Common myeloid progenitor, CD34-positive (primary cell): ENCODE results near the gene ZIC1.

Source experiments
- CTCF ChIA-PET: fragments of 350-600 bp; sonication (Branson Sonifier 250); formaldehyde crosslinking; loops from one replicate; lab custom pipeline; 2021; ENCODE audit warnings: antibody characterized with exemption; lab: Charles Lee
- POLR2A ChIA-PET: fragments of 350-600 bp; sonication (Branson Sonifier 250); formaldehyde crosslinking; loops from one replicate; lab custom pipeline; 2021; ENCODE audit warnings: antibody characterized with exemption; lab: Charles Lee
- DNase-seq, 3 donors: peaks; one replicate each; pipeline versions ENCODE4 v3.0.0 to v3.0.0-alpha.2; 2013
- H3K27ac ChIP-seq, 2 experiments: 1 replicate in 1 of 2; 2 replicates in 1 of 2; pipeline ENCODE4 v1.7.0; 2013; ENCODE audit warnings: inconsistent platforms in 2 of 2, low read length in 2 of 2, mild to moderate bottlenecking in 2 of 2, low read depth in 1 of 2, moderate library complexity in 1 of 2; ENCODE audit not compliant: severe bottlenecking in 2 of 2, insufficient read depth in 1 of 2, poor library complexity in 1 of 2
- H3K27me3 ChIP-seq, 5 experiments: replicated peaks in 2 of 5; 1 replicate in 3 of 5; 2 replicates in 2 of 5; pipeline versions ENCODE4 v1.6.1 to v1.7.0; 2013; ENCODE audit warnings: low read length in 4 of 5, mild to moderate bottlenecking in 2 of 5, moderate library complexity in 2 of 5, inconsistent platforms in 1 of 5; ENCODE audit not compliant: insufficient read depth in 5 of 5, control insufficient read depth in 4 of 5
- H3K36me3 ChIP-seq, 4 experiments: 1 replicate in 2 of 4; 2 replicates in 2 of 4; pipeline versions ENCODE4 v1.6.1 to v1.7.0; 2013; ENCODE audit warnings: low read length in 3 of 4, control low read depth in 1 of 4, mild to moderate bottlenecking in 1 of 4; ENCODE audit not compliant: control insufficient read depth in 4 of 4, insufficient read depth in 4 of 4
- H3K4me1 ChIP-seq, 4 experiments: 1 replicate in 3 of 4; 2 replicates in 1 of 4; pipeline versions ENCODE4 v1.6.1 to v1.7.1; 2013; ENCODE audit warnings: low read length in 3 of 4, mild to moderate bottlenecking in 3 of 4, control low read depth in 1 of 4, inconsistent platforms in 1 of 4, moderate library complexity in 1 of 4; ENCODE audit not compliant: control insufficient read depth in 4 of 4, insufficient read depth in 4 of 4; ENCODE audit errors: control extremely low read depth in 1 of 4
- H3K4me3 ChIP-seq, 7 experiments: 1 replicate in 4 of 7; 2 replicates in 3 of 7; pipeline versions ENCODE4 v1.5.1 to v1.7.0; 2013; ENCODE audit warnings: mild to moderate bottlenecking in 7 of 7, low read length in 6 of 7, moderate library complexity in 6 of 7, inconsistent platforms in 2 of 7, low read depth in 2 of 7, control low read depth in 1 of 7; ENCODE audit not compliant: insufficient read depth in 4 of 7, control insufficient read depth in 1 of 7; ENCODE audit errors: extremely low read depth in 1 of 7
- H3K9me3 ChIP-seq, 5 experiments: 1 replicate in 4 of 5; 2 replicates in 1 of 5; pipeline versions ENCODE4 v1.6.1 to v1.7.1; 2013; ENCODE audit warnings: low read length in 4 of 5, mild to moderate bottlenecking in 2 of 5, inconsistent platforms in 1 of 5, low read depth in 1 of 5, moderate library complexity in 1 of 5; ENCODE audit not compliant: control insufficient read depth in 4 of 5, insufficient read depth in 2 of 5; ENCODE audit errors: control extremely low read depth in 1 of 5
- WGBS: methylation state at CpG from one replicate; pipeline ENCODE4 v1.1.5; 2013; ENCODE audit not compliant: insufficient coverage; 5-methylcytosine and 5-hydroxymethylcytosine counted together

The ZIC1 gene

GRCh38 chr3:147379651-147380050 lies 29.5 kb upstream of the ZIC1 start:
- H3K27me3 ChIP-seq = peaks cover 46 to 99% (median 80%) of the 10 kb centered on the region in 5 experiments
- no peaks in the 10 kb centered on the region for H3K4me1 ChIP-seq
- peaks cover 0 to 17% (median 9%) of the 10 kb centered on the region in 5 experiments for H3K9me3 ChIP-seq
- H3K36me3 ChIP-seq = no peaks in the 10 kb centered on the region
- POLR2A ChIA-PET = no interaction called here
- no peak overlapping the region for H3K27ac ChIP-seq
- H3K4me3 ChIP-seq = no peak overlapping the region
- CTCF ChIA-PET = no interaction called here
- 9% methylated on average over 3 of the region's 10 CpGs for WGBS
- DNase-seq = no peak

DNA sequence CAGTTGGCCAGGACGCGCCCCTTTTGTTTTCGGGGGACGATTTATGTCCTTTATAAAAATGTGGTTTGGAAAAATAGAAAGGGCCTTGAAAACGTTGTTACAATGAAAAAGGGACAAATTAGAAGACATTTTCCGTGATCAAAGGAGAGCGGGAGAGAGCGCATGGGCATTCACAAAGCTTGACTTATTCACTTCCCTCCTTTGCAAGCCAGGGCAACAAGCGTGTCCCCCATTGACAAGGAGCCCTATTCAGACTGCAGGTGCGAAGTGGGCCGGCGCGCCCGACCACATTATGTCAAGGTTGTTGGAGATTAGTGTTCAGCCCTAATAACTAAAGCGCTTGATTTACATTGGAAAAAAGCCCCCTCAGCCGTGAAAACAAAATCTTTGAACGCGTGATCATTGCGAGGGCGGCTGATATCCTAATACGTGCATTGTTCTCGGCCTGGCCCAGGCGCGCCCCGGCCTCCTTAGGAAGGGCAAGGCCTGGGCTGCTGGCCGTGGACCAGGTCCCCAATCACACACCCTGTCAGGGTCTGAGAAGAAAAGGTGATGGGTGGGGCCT lies 28.7 kb upstream of the ZIC1 start:
- DNase-seq = no peak
- CTCF ChIA-PET = no interaction called here
- Histone ChIP-seq H3K36me3 (no peaks in the 10 kb centered on the region), H3K9me3 (peaks cover 0 to 16% (median 13%) of the 10 kb centered on the region in 5 experiments), H3K27me3 (peaks cover 48 to 99% (median 80%) of the 10 kb centered on the region in 5 experiments), H3K27ac (no peak overlapping the region), H3K4me1 (no peaks in the 10 kb centered on the region), H3K4me3 (no peak overlapping the region)
- POLR2A ChIA-PET = no interaction called here
- 9% methylated on average over 25 of the region's 26 CpGs for WGBS

DNA sequence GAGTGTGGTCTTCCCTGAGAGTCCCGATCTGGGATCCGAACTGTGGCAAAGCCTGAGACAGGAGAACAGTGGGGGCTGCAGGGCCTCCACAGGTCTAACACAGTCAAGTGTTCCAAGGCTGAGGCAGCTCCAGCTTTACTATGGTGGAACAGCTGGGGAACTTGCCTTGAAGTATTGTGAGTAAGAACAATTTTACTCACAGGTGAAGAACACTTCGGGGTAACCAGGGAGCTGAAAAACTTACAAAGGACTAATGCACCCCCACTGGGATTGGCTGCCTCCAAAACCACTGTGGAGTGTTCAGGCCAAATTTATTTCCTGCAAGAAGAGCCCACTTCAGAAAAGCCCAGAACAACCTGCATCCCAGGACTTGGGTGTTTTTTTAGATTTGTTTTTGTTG lies 28.2 kb upstream of the ZIC1 start:
- no peak for DNase-seq
- Histone ChIP-seq H3K27ac (no peak overlapping the region), H3K27me3 (peaks cover 48 to 99% (median 76%) of the 10 kb centered on the region in 5 experiments), H3K36me3 (no peaks in the 10 kb centered on the region), H3K4me1 (no peaks in the 10 kb centered on the region), H3K4me3 (no peak overlapping the region), H3K9me3 (peaks cover 0 to 16% (median 13%) of the 10 kb centered on the region in 5 experiments)
- WGBS = 3% methylated on average over 3 of the region's 3 CpGs
- ChIA-PET POLR2A (no interaction called here), CTCF (no interaction called here)

- POLR2A ChIA-PET = no interaction called here
- 14% methylated on average over 5 of the region's 6 CpGs for WGBS
Observed at GRCh38 chr3:147381596-147381995, 27.6 kb upstream of the ZIC1 start.

GRCh38 chr3:147383617-147384016 lies 25.5 kb upstream of the ZIC1 start:
- CTCF ChIA-PET = no interaction called here
- H3K4me3 ChIP-seq = no peak overlapping the region
- DNase-seq = no peak
- no peak overlapping the region for H3K27ac ChIP-seq
- H3K27me3 ChIP-seq = peaks cover 49 to 98% (median 77%) of the 10 kb centered on the region in 5 experiments
- H3K9me3 ChIP-seq = peaks cover 0 to 17% (median 6%) of the 10 kb centered on the region in 5 experiments
- WGBS = 9% methylated on average over 3 of the region's 6 CpGs
- no peaks in the 10 kb centered on the region for H3K36me3 ChIP-seq
- H3K4me1 ChIP-seq = no peaks in the 10 kb centered on the region
- POLR2A ChIA-PET = interaction anchor here (0.5 kb wide), 1 partner anchor 1534 kb away, joined by 3 read pairs; no protein-coding TSS in a partner anchor

More at GRCh38 chr3:147381596-147381995, 27.6 kb upstream of the ZIC1 start:
- Histone ChIP-seq H3K27me3 (peaks cover 48 to 98% (median 76%) of the 10 kb centered on the region in 5 experiments), H3K4me3 (no peak overlapping the region), H3K4me1 (no peaks in the 10 kb centered on the region), H3K36me3 (no peaks in the 10 kb centered on the region), H3K9me3 (peaks cover 0 to 16% (median 13%) of the 10 kb centered on the region in 5 experiments), H3K27ac (no peak overlapping the region)
- CTCF ChIA-PET = interaction anchor here (1.8 kb wide), 1 partner anchor 10 kb away, joined by 4 read pairs; no protein-coding TSS in a partner anchor
- DNase-seq = no peak

DNA sequence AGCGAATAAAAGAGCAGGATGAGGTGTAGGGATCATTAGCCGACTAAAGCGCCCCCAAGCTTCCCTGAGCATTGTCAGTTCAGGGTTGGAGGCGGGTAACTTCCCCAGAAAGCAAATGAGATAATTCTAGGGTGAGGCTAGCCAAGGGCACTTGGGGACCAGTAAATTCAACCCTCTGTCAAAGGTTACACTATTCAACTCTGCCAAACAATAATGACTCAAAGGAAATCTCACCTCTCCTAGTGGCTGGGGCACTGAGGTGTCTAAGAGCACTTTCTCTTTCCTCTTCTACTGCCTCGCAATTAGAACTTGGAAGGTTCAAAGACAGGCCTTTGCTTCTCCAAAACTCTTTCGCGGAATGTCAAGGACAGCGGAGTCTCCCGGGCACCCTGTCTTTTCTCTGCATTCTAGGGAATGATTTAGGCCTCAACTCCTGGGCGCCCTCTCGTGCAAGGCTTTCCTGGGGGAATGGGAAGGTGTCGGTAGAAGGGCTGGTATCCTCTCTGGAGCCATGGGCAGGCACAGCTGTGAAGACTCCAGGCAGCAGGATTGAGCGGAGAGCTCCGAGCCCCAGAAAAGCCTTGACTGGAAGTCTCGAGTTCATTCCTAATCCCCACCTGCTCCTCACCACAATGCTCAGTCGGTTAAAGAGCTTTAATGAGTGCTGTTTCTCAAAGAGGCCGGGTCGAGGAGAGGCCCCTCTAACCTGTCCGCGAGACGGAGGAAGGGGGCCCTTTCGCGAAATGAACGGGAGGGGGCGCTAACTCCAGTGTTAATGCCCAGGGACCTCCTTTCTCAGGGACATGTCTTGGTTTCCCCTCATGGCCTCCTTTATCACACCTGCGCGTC lies 24.7 kb upstream of the ZIC1 start:
- ChIA-PET CTCF (interaction anchor here (0.8 kb wide), 1 partner anchor 1564 kb away, joined by 3 read pairs; no protein-coding TSS in a partner anchor), POLR2A (no interaction called here)
- 9% methylated on average over 20 of the region's 27 CpGs for WGBS
- Histone ChIP-seq H3K27me3 (peaks cover 44 to 98% (median 75%) of the 10 kb centered on the region in 5 experiments), H3K27ac (no peak overlapping the region), H3K4me3 (no peak overlapping the region), H3K36me3 (no peaks in the 10 kb centered on the region), H3K4me1 (no peaks in the 10 kb centered on the region), H3K9me3 (peaks cover 0 to 21% (median 12%) of the 10 kb centered on the region in 5 experiments)
- no peak for DNase-seq
